Testis (tissue), 3 donors: ENCODE data around the gene ALK. TPM values are rescaled to one million over a fixed set of nuclear protein-coding genes. Genes with fewer than 3 reads are reported as not detected.

Experiments used
- DNase-seq: peaks from one replicate; pipeline ENCODE4 v3.0.0-alpha.2; 2019
- H3K27ac ChIP-seq, 2 donors: fragments of 200-600 bp; sonication (generic); one replicate each; pipeline ENCODE4 v1.5.1; 2019
- H3K27me3 ChIP-seq: fragments of 200-600 bp; sonication (generic); one replicate; pipeline ENCODE4 v1.5.1; 2019
- H3K36me3 ChIP-seq: fragments of 200-600 bp; sonication (generic); one replicate; pipeline ENCODE4 v1.5.1; 2017; ENCODE audit warnings: low read depth; ENCODE audit errors: missing control alignments
- H3K4me1 ChIP-seq: fragments of 200-600 bp; sonication (generic); one replicate; pipeline ENCODE4 v1.5.1; 2019
- H3K4me3 ChIP-seq, 2 donors: fragments of 200-600 bp; sonication (generic); one replicate each; pipeline ENCODE4 v1.5.1; 2017 to 2019
- H3K9me3 ChIP-seq: fragments of 200-600 bp; sonication (generic); one replicate; pipeline ENCODE4 v1.5.1; 2017
- CTCF ChIP-seq, 3 experiments: fragments of 450-650 bp in 2 of 3; fragments of 200-600 bp in 1 of 3; sonication (generic) in 1 of 3; IDR thresholded peaks; one replicate each; pipeline ENCODE4 v1.5.1; 2016 to 2019; ENCODE audit warnings: antibody characterized with exemption in 3 of 3, mild to moderate bottlenecking in 2 of 3, moderate library complexity in 1 of 3
- POLR2A ChIP-seq: fragments of 450-650 bp; IDR thresholded peaks from one replicate; pipeline ENCODE4 v1.6.1; 2017; ENCODE audit warnings: antibody characterized with exemption, mild to moderate bottlenecking, moderate library complexity
- WGBS, 2 donors: methylation state at CpG; one replicate each; pipeline ENCODE4 v1.1.5; 2018; 5-methylcytosine and 5-hydroxymethylcytosine counted together
- intact Hi-C: fragments of 100-400 bp; cut with DNase I; formaldehyde crosslinking; loops from one replicate; pipeline ENCODE4 v1.15.1; 2023; ENCODE audit warnings: low total_unique reads
- polyA plus RNA-seq: library from polyadenylated mRNA; stranded (reverse); fragments of 350-450 nt; fragmentation: Illumina TruSeq; extraction: RNeasy Lipid Tissue Mini Kit (QIAGEN cat#74804); gene quantifications from one replicate; pipeline ENCODE4 v1.2.3, GENCODE V29; 2014; ENCODE audit warnings: low read depth, low replicate concordance; ENCODE audit not compliant: insufficient read depth
- total RNA-seq, 2 donors: library from RNA; depleted of rRNA; stranded (reverse); fragments of >200 nt; gene quantifications; one replicate each; pipeline ENCODE4 v1.2.3, GENCODE V29; 2016

ALK gene
- total and polyA plus RNA-seq, 3 donors from 2014 or later: 2.1 to 3.8 (median 3.8) TPM

- 89 to 100% methylated on average over 1 to 5 of the region's 5 CpGs for WGBS, 2 donors
- intact Hi-C loops: no loop called here
- Histone ChIP-seq H3K4me3 (no peak overlapping the region), H3K36me3 (no peaks in the 10 kb centered on the region), H3K27me3 (no peaks in the 10 kb centered on the region), H3K9me3 (no peaks in the 10 kb centered on the region), H3K27ac (no peak overlapping the region), H3K4me1 (no peaks in the 10 kb centered on the region)
- no peak for DNase-seq
- TF ChIP-seq CTCF (IDR thresholded peaks at IDR 0.05) (no peak), POLR2A (no peak)
These were observed 657.5 kb downstream of the ALK start for GRCh38 chr2:29263886-29264285.

- WGBS, 2 donors: 79 to 83% methylated on average over 6 to 7 of the region's 7 CpGs
- Histone ChIP-seq H3K4me3 (no peak overlapping the region), H3K27me3 (no peaks in the 10 kb centered on the region), H3K36me3 (no peaks in the 10 kb centered on the region), H3K27ac (no peak overlapping the region), H3K4me1 (no peaks in the 10 kb centered on the region), H3K9me3 (no peaks in the 10 kb centered on the region)
- DNase-seq: no peak
- intact Hi-C loops: no loop called here
- TF ChIP-seq POLR2A (no peak), CTCF (IDR thresholded peaks at IDR 0.05) (no peak)
These were observed 658.6 kb downstream of the ALK start for GRCh38 chr2:29262681-29263260.

- Histone ChIP-seq H3K9me3 (no peaks in the 10 kb centered on the region), H3K27ac (no peak overlapping the region), H3K27me3 (no peaks in the 10 kb centered on the region), H3K36me3 (no peaks in the 10 kb centered on the region), H3K4me1 (no peaks in the 10 kb centered on the region), H3K4me3 (no peak overlapping the region)
- intact Hi-C loops: no loop called here
- no peak for DNase-seq
- WGBS, 2 donors: 81 to 83% methylated on average over 3 of the region's 3 CpGs
- TF ChIP-seq POLR2A: no peak
- TF ChIP-seq CTCF (IDR thresholded peaks at IDR 0.05): no peak
These were observed 660.4 kb downstream of the ALK start for GRCh38 chr2:29261003-29261402.

- H3K9me3 ChIP-seq: no peaks in the 10 kb centered on the region
- H3K36me3 ChIP-seq: no peaks in the 10 kb centered on the region
- no peak for DNase-seq
- WGBS, 2 donors: 62 to 71% methylated on average over 6 of the region's 6 CpGs
- H3K4me3 ChIP-seq: no peak overlapping the region
- no peak for TF ChIP-seq CTCF (IDR thresholded peaks at IDR 0.05)
- intact Hi-C loops: no loop called here
- H3K27ac ChIP-seq: no peak overlapping the region
- H3K27me3 ChIP-seq: no peaks in the 10 kb centered on the region
- H3K4me1 ChIP-seq: no peaks in the 10 kb centered on the region
These were observed 661.1 kb downstream of the ALK start for GRCh38 chr2:29260142-29260772.

GRCh38 chr2:29259221-29259620 is 662.2 kb downstream of the ALK start:
- H3K36me3 ChIP-seq: no peaks in the 10 kb centered on the region
- no peak overlapping the region for H3K4me3 ChIP-seq
- no peaks in the 10 kb centered on the region for H3K27me3 ChIP-seq
- no peak for DNase-seq
- H3K4me1 ChIP-seq: no peaks in the 10 kb centered on the region
- H3K9me3 ChIP-seq: no peaks in the 10 kb centered on the region
- TF ChIP-seq CTCF (IDR thresholded peaks at IDR 0.05): no peak
- H3K27ac ChIP-seq: no peak overlapping the region
- intact Hi-C loops: no loop called here
- 56 to 65% methylated on average over 4 of the region's 4 CpGs for WGBS, 2 donors
